H9 (cell line): ENCODE measurements around the gene GALNT10. TPM values are rescaled to one million over a fixed set of nuclear protein-coding genes. Genes with fewer than 3 reads are reported as not detected.

Experiments
- DNase-seq: peaks from one replicate; pipeline ENCODE4 v3.0.0-alpha.2; 2017
- H2AFZ ChIP-seq: one replicate; pipeline ENCODE4 v1.6.1; 2013; ENCODE audit warnings: mild to moderate bottlenecking, low read length, control low read depth, moderate library complexity
- H2AK5ac ChIP-seq: 2 replicates; pipeline ENCODE4 v1.6.1; 2013; ENCODE audit warnings: low read length, control low read depth, mixed read lengths; ENCODE audit not compliant: insufficient read length
- H2BK120ac ChIP-seq: one replicate; pipeline ENCODE4 v1.6.1; 2013; ENCODE audit warnings: low read depth, mild to moderate bottlenecking, low read length, control low read depth, inconsistent platforms; ENCODE audit not compliant: poor library complexity, severe bottlenecking
- H2BK12ac ChIP-seq: 2 replicates; pipeline ENCODE4 v1.6.1; 2013; ENCODE audit warnings: low read length, control low read depth, mixed read lengths, low read depth; ENCODE audit not compliant: insufficient read length
- H2BK15ac ChIP-seq: 2 replicates; pipeline ENCODE4 v1.6.1; 2013; ENCODE audit warnings: low read depth, low read length, control low read depth
- H2BK20ac ChIP-seq: one replicate; pipeline ENCODE4 v1.6.1; 2013; ENCODE audit warnings: low read depth, mild to moderate bottlenecking, low read length, control low read depth, inconsistent platforms; ENCODE audit not compliant: poor library complexity, severe bottlenecking
- H2BK5ac ChIP-seq: 2 replicates; pipeline ENCODE4 v1.6.1; 2013; ENCODE audit warnings: low read length, control low read depth, mixed read lengths; ENCODE audit not compliant: insufficient read length
- H3K14ac ChIP-seq: 2 replicates; pipeline ENCODE4 v1.6.1; 2013; ENCODE audit warnings: low read length, control low read depth; ENCODE audit not compliant: insufficient read depth
- H3K18ac ChIP-seq: 2 replicates; pipeline ENCODE4 v1.6.1; 2013; ENCODE audit warnings: low read depth, mild to moderate bottlenecking, mixed read lengths, low read length, control low read depth; ENCODE audit not compliant: insufficient read length
- H3K23ac ChIP-seq: 2 replicates; pipeline ENCODE4 v1.6.1; 2013; ENCODE audit warnings: low read length, control low read depth, mixed read lengths, low read depth; ENCODE audit not compliant: insufficient read length
- H3K23me2 ChIP-seq: 2 replicates; pipeline ENCODE4 v1.6.1; 2013; ENCODE audit warnings: low read depth, mild to moderate bottlenecking, mixed read lengths, low read length, control low read depth; ENCODE audit not compliant: insufficient read length, poor library complexity, severe bottlenecking
- H3K27ac ChIP-seq: 2 replicates; pipeline ENCODE4 v1.5.1; 2013; ENCODE audit warnings: low read length, control low read depth, mixed read lengths, low read depth; ENCODE audit not compliant: insufficient read length
- H3K27me3 ChIP-seq: 2 replicates; pipeline ENCODE4 v1.6.1; 2013; ENCODE audit warnings: low read length, control low read depth, inconsistent platforms; ENCODE audit not compliant: insufficient read depth
- H3K4ac ChIP-seq: 2 replicates; pipeline ENCODE4 v1.6.1; 2013; ENCODE audit warnings: low read depth, mild to moderate bottlenecking, control low read depth, inconsistent platforms, low read length, moderate library complexity
- H3K4me1 ChIP-seq: 2 replicates; pipeline ENCODE4 v1.6.1; 2013; ENCODE audit warnings: low read length, control low read depth, inconsistent platforms; ENCODE audit not compliant: insufficient read depth
- H3K4me2 ChIP-seq: 2 replicates; pipeline ENCODE4 v1.6.1; 2013; ENCODE audit warnings: low read length, control low read depth, mixed read lengths; ENCODE audit not compliant: insufficient read length, insufficient read depth
- H3K56ac ChIP-seq: 2 replicates; pipeline ENCODE4 v1.6.1; 2013; ENCODE audit warnings: low read depth, mild to moderate bottlenecking, mixed read lengths, low read length, control low read depth; ENCODE audit not compliant: insufficient read length
- H3K79me1 ChIP-seq: 2 replicates; pipeline ENCODE4 v1.6.1; 2013; ENCODE audit warnings: low read depth, mild to moderate bottlenecking, moderate library complexity, low read length, control low read depth, inconsistent platforms; ENCODE audit not compliant: insufficient read depth, poor library complexity, severe bottlenecking
- H3K79me2 ChIP-seq: 2 replicates; pipeline ENCODE4 v1.6.1; 2013; ENCODE audit warnings: low read length, control low read depth, inconsistent platforms; ENCODE audit not compliant: insufficient read depth
- H3K9ac ChIP-seq: 2 replicates; pipeline ENCODE4 v1.6.1; 2013; ENCODE audit warnings: low read length, control low read depth, mixed read lengths; ENCODE audit not compliant: insufficient read length; ENCODE audit errors: extremely low read depth
- H3K9me3 ChIP-seq: one replicate; pipeline ENCODE4 v1.6.1; 2013; ENCODE audit warnings: low read depth, low read length, inconsistent platforms; ENCODE audit not compliant: control insufficient read depth
- H3T11ph ChIP-seq: one replicate; pipeline ENCODE4 v1.6.1; 2013; ENCODE audit warnings: mild to moderate bottlenecking, low read length, control low read depth, inconsistent platforms
- H4K20me1 ChIP-seq: one replicate; pipeline ENCODE4 v1.6.1; 2013; ENCODE audit not compliant: control insufficient read depth, insufficient read length, insufficient read depth
- H4K5ac ChIP-seq: 2 replicates; pipeline ENCODE4 v1.6.1; 2013; ENCODE audit warnings: low read depth, mild to moderate bottlenecking, mixed read lengths, low read length, control low read depth; ENCODE audit not compliant: insufficient read length
- H4K8ac ChIP-seq: replicated peaks from 2 replicates; pipeline ENCODE4 v1.6.1; 2013; ENCODE audit warnings: low read length, control low read depth, mixed read lengths, low read depth; ENCODE audit not compliant: insufficient read length
- H4K91ac ChIP-seq: 2 replicates; pipeline ENCODE4 v1.6.1; 2013; ENCODE audit warnings: low read depth, mild to moderate bottlenecking, moderate library complexity, mixed read lengths, low read length, control low read depth; ENCODE audit not compliant: insufficient read length
- H3K27ac Mint-ChIP-seq, 3 experiments: 2 replicates in 2 of 3; 3 replicates in 1 of 3; pipeline ENCODE4 v1.8.0; 2020 to 2021; ENCODE audit warnings: mixed read lengths in 3 of 3, mild to moderate bottlenecking in 1 of 3, moderate library complexity in 1 of 3
- H3K27me3 Mint-ChIP-seq: 2 replicates; pipeline ENCODE4 v1.8.0; 2021; ENCODE audit warnings: low read depth, mild to moderate bottlenecking, moderate library complexity, mixed read lengths
- H3K36me3 Mint-ChIP-seq, 3 experiments: 2 replicates in 2 of 3; 3 replicates in 1 of 3; pipeline ENCODE4 v1.8.0; 2020 to 2021; ENCODE audit warnings: low read depth in 3 of 3, mixed read lengths in 3 of 3; ENCODE audit not compliant: insufficient read depth in 1 of 3
- H3K4me1 Mint-ChIP-seq, 2 experiments: 2 replicates each; pipeline ENCODE4 v1.8.0; 2020; ENCODE audit warnings: mixed read lengths in 2 of 2
- H3K4me3 Mint-ChIP-seq, 2 experiments: 2 replicates in 1 of 2; 3 replicates in 1 of 2; pipeline ENCODE4 v1.8.0; 2020 to 2021; ENCODE audit warnings: mild to moderate bottlenecking in 2 of 2, mixed read lengths in 2 of 2, moderate library complexity in 1 of 2
- H3K9me3 Mint-ChIP-seq, 2 experiments: 2 replicates in 1 of 2; 3 replicates in 1 of 2; pipeline ENCODE4 v1.8.0; 2020; ENCODE audit warnings: mild to moderate bottlenecking in 2 of 2, mixed read lengths in 2 of 2, moderate library complexity in 1 of 2
- WGBS: extraction: QIAGEN DNeasy Blood & Tissue Kit; methylation state at CpG from one replicate; pipeline ENCODE4 v1.1.7; 2013; ENCODE audit warnings: missing lambda C conversion rate, low lambda C conversion rate, mixed read lengths; ENCODE audit not compliant: insufficient read length; ENCODE audit errors: extremely low coverage; 5-methylcytosine and 5-hydroxymethylcytosine counted together
- total RNA-seq: library from RNA; stranded (reverse); gene quantifications from 2 replicates; pipeline ENCODE4 v1.2.1, GENCODE V29; 2021
- TF ChIP-seq, protein P1 (sequence below): fragments of 200-600 bp; sonication (generic); conservative IDR thresholded peaks from 3 replicates; pipeline ENCODE4 v1.8.0; 2021; ENCODE audit warnings: antibody characterized with exemption, mild to moderate bottlenecking

The GALNT10 gene
- total RNA-seq, 1 experiment from 2014 or later = 15.4 TPM

- Histone ChIP-seq H3K23ac (no peak overlapping the region), H2BK5ac (no peak overlapping the region), H3K18ac (no peak overlapping the region), H2BK120ac (no peak overlapping the region), H3K14ac (no peak overlapping the region), H3K27ac (no peak overlapping the region), H3T11ph (no peak overlapping the region), H4K8ac (no peak overlapping the region), H3K4me1 (peaks cover 15% of the 10 kb centered on the region), H3K27me3 (no peaks in the 10 kb centered on the region), H3K4me2 (no peak overlapping the region), H3K4ac (no peak overlapping the region), H2AK5ac (no peak overlapping the region), H4K20me1 (no peaks in the 10 kb centered on the region), H2BK15ac (no peak overlapping the region), H4K91ac (no peak overlapping the region), H2BK12ac (no peak overlapping the region), H2BK20ac (no peak overlapping the region), H3K56ac (no peak overlapping the region), H3K9ac (no peak overlapping the region), H4K5ac (no peak overlapping the region), H2AFZ (no peak overlapping the region), H3K79me2 (no peaks in the 10 kb centered on the region), H3K79me1 (no peaks in the 10 kb centered on the region), H3K23me2 (no peaks in the 10 kb centered on the region), H3K9me3 (no peaks in the 10 kb centered on the region)
- Mint-ChIP-seq H3K4me3 (peak overlapping the region; percentile 28 to 42; a peak in 1 of 5 replicates), H3K9me3 (no peaks in the 10 kb centered on the region), H3K27ac (peak overlapping the region in 2 of 3 experiments; percentile 57 to 88; a peak in 2 of 7 replicates), H3K4me1 (peaks cover 50 to 56% of the 10 kb centered on the region in 2 experiments), H3K27me3 (no peaks in the 10 kb centered on the region), H3K36me3 (peaks cover 0 to 2% (median 0%) of the 10 kb centered on the region in 3 experiments; a peak in 1 of 7 replicates)
- no CpG with 5 or more reads among the region's 6 CpGs for WGBS
- TF ChIP-seq, protein P1, sequence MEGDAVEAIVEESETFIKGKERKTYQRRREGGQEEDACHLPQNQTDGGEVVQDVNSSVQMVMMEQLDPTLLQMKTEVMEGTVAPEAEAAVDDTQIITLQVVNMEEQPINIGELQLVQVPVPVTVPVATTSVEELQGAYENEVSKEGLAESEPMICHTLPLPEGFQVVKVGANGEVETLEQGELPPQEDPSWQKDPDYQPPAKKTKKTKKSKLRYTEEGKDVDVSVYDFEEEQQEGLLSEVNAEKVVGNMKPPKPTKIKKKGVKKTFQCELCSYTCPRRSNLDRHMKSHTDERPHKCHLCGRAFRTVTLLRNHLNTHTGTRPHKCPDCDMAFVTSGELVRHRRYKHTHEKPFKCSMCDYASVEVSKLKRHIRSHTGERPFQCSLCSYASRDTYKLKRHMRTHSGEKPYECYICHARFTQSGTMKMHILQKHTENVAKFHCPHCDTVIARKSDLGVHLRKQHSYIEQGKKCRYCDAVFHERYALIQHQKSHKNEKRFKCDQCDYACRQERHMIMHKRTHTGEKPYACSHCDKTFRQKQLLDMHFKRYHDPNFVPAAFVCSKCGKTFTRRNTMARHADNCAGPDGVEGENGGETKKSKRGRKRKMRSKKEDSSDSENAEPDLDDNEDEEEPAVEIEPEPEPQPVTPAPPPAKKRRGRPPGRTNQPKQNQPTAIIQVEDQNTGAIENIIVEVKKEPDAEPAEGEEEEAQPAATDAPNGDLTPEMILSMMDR = no peak
- no peak for DNase-seq
Observed at GRCh38 chr5:154260224-154260927, 69.8 kb downstream of the GALNT10 start.
